Retinal pigment epithelial cell (primary cell): ENCODE data around the gene CACNG4.

Source experiments
- DNase-seq: peaks from one replicate; pipeline ENCODE4 v3.0.0-alpha.2; 2010; ENCODE audit warnings: low read depth
- H3K4me3 ChIP-seq: 2 replicates; pipeline ENCODE4 v1.5.1; 2011; ENCODE audit warnings: mild to moderate bottlenecking, low read length, control low read depth, moderate library complexity
- TF ChIP-seq, protein P1 (sequence below): conservative IDR thresholded peaks from 2 replicates; pipeline ENCODE4 v1.5.1; 2011; ENCODE audit warnings: low read depth, low read length, control low read depth, inconsistent platforms

The CACNG4 gene

DNA sequence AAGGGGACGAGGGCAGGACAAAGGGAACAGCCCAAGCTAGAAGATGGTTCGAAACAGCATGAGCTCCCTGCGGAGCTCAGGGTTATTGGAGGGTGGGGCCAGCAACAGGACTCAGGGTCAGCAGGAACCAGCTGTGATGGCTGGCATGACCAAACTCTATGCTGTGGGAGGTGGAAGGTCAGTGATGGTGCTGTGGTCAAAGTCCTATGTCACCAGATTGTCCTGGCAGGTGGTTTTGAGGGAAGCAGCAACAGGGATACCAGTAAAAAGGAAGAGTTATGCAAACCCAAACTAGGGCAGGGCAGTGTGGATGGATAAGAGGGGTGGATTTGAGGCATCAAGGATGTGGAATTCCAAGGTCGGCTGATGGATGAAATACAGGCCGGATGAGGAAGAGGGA lies 32.4 kb downstream of the CACNG4 start:
- TF ChIP-seq, protein P1, sequence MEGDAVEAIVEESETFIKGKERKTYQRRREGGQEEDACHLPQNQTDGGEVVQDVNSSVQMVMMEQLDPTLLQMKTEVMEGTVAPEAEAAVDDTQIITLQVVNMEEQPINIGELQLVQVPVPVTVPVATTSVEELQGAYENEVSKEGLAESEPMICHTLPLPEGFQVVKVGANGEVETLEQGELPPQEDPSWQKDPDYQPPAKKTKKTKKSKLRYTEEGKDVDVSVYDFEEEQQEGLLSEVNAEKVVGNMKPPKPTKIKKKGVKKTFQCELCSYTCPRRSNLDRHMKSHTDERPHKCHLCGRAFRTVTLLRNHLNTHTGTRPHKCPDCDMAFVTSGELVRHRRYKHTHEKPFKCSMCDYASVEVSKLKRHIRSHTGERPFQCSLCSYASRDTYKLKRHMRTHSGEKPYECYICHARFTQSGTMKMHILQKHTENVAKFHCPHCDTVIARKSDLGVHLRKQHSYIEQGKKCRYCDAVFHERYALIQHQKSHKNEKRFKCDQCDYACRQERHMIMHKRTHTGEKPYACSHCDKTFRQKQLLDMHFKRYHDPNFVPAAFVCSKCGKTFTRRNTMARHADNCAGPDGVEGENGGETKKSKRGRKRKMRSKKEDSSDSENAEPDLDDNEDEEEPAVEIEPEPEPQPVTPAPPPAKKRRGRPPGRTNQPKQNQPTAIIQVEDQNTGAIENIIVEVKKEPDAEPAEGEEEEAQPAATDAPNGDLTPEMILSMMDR: no peak
- no peak overlapping the region for H3K4me3 ChIP-seq
- DNase-seq: no peak

DNA sequence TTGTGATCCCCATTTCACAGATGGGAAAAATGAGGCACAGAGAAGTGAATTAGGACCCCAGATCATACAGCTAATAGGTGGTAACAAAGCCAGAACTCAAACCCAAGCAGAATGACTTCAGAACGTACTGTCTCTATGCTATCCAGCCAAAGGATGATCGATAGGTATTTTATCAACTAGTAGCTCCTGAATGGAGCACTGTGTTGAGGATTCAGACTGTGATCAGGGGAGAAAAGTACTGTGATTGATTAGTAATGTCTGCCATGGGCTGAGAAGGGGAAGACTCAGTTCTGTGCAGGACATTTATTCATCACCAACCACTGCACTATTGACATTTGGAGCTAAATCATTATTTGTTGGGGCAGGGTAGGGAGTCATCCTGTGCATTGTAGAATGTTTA lies 38.7 kb downstream of the CACNG4 start:
- H3K4me3 ChIP-seq: no peak overlapping the region
- TF ChIP-seq, protein P1: no peak
- no peak for DNase-seq

DNA sequence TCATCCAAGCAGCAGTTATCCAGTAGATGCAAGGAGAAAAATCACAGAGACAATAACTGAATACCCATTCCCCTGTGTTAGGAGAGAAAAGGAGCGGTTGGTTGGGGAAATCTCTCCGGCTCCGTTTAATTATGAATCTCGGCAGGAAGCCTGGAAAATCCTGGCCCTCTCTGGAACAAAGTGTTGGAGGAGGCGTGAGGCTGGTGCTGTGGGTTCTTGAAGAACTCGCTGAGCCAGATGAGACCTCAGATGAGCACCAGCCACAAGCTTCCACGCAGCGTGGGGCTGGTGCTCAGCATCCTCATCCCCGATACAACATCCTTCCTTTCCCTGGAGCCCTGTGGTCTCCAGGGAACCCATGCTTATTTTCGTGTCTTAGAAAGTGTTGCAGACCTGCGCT lies 39.7 kb downstream of the CACNG4 start:
- TF ChIP-seq, protein P1: no peak
- DNase-seq: no peak
- H3K4me3 ChIP-seq: no peak overlapping the region

DNA sequence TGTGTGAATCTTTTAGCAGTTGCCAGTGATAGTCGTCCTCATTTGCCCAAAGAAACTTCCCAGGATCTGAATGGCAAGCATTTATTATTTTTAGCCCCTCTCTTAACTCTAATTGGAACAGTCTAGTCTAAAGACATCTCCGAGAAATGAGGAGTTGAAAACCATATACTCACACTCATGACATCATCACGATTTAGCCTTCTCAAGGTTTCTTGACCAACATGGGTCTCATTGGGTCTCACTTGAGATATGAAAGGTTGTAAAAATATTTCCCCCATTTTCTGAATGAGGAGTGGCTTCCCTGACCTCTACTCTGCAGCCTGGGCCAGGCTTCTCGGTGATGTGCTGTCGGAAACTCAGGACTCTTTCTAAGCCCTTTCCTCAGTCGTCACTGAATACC lies 42.8 kb downstream of the CACNG4 start:
- H3K4me3 ChIP-seq: no peak overlapping the region
- no peak for DNase-seq
- TF ChIP-seq, protein P1: no peak

DNA sequence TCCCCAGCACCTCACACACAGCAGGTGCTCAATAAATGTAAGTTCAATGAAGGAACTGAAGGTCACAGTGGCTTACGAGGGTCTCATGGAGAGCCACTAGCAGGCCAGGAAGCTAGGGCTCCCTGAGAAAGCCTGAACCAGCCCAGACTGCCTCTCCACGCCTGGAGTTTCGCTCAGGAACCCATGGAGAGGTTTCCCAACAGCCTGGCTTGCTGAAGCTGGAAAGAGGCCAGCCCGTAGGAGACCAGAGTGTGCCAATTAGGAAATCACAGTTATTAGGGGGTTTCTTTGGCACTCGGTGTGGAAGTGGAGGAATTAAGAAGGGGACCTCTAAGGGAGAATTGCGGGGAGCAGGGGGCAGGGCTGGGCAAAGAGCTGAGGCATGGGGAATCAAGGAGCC lies 43.6 kb downstream of the CACNG4 start:
- no peak for DNase-seq
- TF ChIP-seq, protein P1: no peak
- no peak overlapping the region for H3K4me3 ChIP-seq

DNA sequence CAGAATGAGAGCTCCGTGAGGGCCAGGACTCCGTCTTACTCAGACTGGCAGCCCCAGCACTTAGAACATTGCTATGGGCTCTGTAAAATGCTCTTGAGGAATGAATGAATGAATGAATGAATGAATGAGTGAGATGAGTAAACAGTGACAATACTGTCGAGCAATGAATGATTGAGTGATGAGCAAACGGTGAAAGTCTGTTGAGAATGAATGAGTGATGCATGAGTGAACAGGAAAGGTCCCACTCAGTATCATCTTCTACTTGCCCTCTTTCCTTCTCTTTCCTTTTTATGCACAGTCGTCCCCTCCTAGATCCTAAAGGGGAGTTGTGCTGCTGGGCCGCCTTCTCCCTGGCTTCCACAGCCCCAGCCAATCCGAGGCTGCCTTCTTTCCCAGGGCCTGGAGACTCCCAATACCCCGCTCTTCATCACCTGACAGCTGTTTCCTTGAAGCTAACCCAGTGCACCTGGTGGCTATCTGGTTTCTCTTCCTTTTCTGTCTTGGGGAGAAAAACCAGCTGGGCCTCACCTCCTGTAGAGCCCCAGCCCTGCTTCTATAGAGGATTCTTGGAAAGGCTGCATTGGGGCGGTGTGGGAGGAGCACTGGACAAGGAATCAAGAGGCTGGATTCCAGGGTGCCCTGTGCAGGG lies 47.1 kb downstream of the CACNG4 start:
- no peak overlapping the region for H3K4me3 ChIP-seq
- TF ChIP-seq, protein P1: no peak
- DNase-seq: no peak

DNA sequence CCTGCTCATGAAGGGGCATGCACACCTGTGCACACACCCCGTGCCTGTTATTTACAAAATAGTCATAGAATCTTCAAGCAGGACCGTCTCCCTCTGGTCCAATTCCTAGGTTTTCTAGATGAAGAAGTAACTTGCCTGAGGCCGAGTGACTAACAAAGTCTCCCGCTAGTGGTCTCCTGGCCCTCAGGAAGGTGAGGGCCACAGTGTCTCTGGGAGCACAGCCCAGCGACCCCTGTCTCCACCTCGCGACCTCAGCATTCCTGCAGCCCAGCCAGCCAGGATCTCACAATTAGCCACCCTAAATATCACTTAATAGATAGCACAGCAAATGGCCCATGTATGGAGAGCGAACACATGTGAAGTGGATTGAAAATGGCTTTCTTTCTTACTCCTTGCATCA lies 49.4 kb downstream of the CACNG4 start:
- DNase-seq: no peak
- TF ChIP-seq, protein P1: no peak
- H3K4me3 ChIP-seq: no peak overlapping the region
